BJ (cell line): Measurements from ENCODE around the gene SELE. TPM values are rescaled to one million over a fixed set of nuclear protein-coding genes. Genes with fewer than 3 reads are reported as not detected.

ENCODE experiments used
- CTCF ChIA-PET: fragments of 350-600 bp; formaldehyde crosslinking; extraction: SDS; loops from one replicate; lab custom pipeline; 2021; ENCODE audit warnings: antibody characterized with exemption, inconsistent platforms; lab: Yijun Ruan, JAX
- POLR2A ChIA-PET: fragments of 300-600 bp; sonication (Branson Sonifier 250); formaldehyde crosslinking; extraction: SDS; loops from one replicate; lab custom pipeline; 2021; ENCODE audit warnings: antibody characterized with exemption; lab: Charles Lee
- DNase-seq: peaks from one replicate; pipeline ENCODE4 v3.0.0-alpha.2; 2011; ENCODE audit warnings: low read depth
- H3K27me3 ChIP-seq: 2 replicates; pipeline ENCODE4 v1.6.0; 2011; ENCODE audit warnings: low read length; ENCODE audit not compliant: control insufficient read depth, insufficient read depth
- H3K36me3 ChIP-seq: 2 replicates; pipeline ENCODE4 v1.5.1; 2011; ENCODE audit warnings: low read length; ENCODE audit not compliant: control insufficient read depth, insufficient read depth
- H3K4me3 ChIP-seq: 2 replicates; pipeline ENCODE4 v1.5.1; 2011; ENCODE audit warnings: low read depth, mild to moderate bottlenecking, control low read depth, low read length
- CTCF ChIP-seq: IDR thresholded peaks from 2 replicates; pipeline ENCODE4 v1.5.1; 2011; ENCODE audit warnings: low read depth, mild to moderate bottlenecking, control low read depth, inconsistent platforms, low read length, moderate library complexity; ENCODE audit not compliant: insufficient read depth
- polyA plus RNA-seq: library from polyadenylated mRNA; depleted of rRNA; stranded (reverse); fragments of >200 nt; gene quantifications from 2 replicates; pipeline ENCODE4 v1.2.3, GENCODE V29; 2011

Gene SELE
- polyA plus RNA-seq, 1 experiment: not detected

- ChIA-PET POLR2A (no interaction called here), CTCF (interaction anchor here (1.9 kb wide), 1 partner anchor 28 kb away, joined by 7 read pairs; no protein-coding TSS in a partner anchor)
- no peak overlapping the region for H3K4me3 ChIP-seq
- no peak for DNase-seq
- no peak for TF ChIP-seq CTCF
- no peaks in the 10 kb centered on the region for H3K27me3 ChIP-seq
- H3K36me3 ChIP-seq: no peaks in the 10 kb centered on the region
These were observed 6.1 kb upstream of the SELE start for GRCh38 chr1:169739980-169740379.

GRCh38 chr1:169731446-169731845 is 2.4 kb downstream of the SELE start:
- ChIA-PET POLR2A (no interaction called here), CTCF (no interaction called here)
- no peak for TF ChIP-seq CTCF
- H3K27me3 ChIP-seq: no peaks in the 10 kb centered on the region; the same call in none of the 2 replicates
- no peak overlapping the region for H3K4me3 ChIP-seq
- DNase-seq: no peak
- no peaks in the 10 kb centered on the region for H3K36me3 ChIP-seq

GRCh38 chr1:169729991-169730390 is 3.9 kb downstream of the SELE start:
- DNase-seq: no peak
- ChIA-PET POLR2A (no interaction called here), CTCF (interaction anchor here (1.1 kb wide), 1 partner anchor 18 kb away, joined by 4 read pairs; no protein-coding TSS in a partner anchor)
- no peak overlapping the region for H3K4me3 ChIP-seq
- H3K27me3 ChIP-seq: no peaks in the 10 kb centered on the region; the same call in none of the 2 replicates
- H3K36me3 ChIP-seq: no peaks in the 10 kb centered on the region
- TF ChIP-seq CTCF: no peak

GRCh38 chr1:169727307-169727706 is 6.6 kb downstream of the SELE start:
- DNase-seq: no peak
- no peaks in the 10 kb centered on the region for H3K36me3 ChIP-seq
- POLR2A ChIA-PET: no interaction called here
- no peaks in the 10 kb centered on the region; the same call in none of the 2 replicates for H3K27me3 ChIP-seq
- no peak overlapping the region for H3K4me3 ChIP-seq
- no peak for TF ChIP-seq CTCF
- CTCF ChIA-PET: interaction anchor here (0.6 kb wide), 1 partner anchor 160 kb away, joined by 3 read pairs; no protein-coding TSS in a partner anchor

- DNase-seq: no peak
- Histone ChIP-seq H3K36me3 (no peaks in the 10 kb centered on the region), H3K27me3 (no peaks in the 10 kb centered on the region; the same call in none of the 2 replicates), H3K4me3 (no peak overlapping the region)
- CTCF ChIA-PET: interaction anchor here (0.6 kb wide), 1 partner anchor 161 kb away, joined by 3 read pairs; no protein-coding TSS in a partner anchor
- TF ChIP-seq CTCF: no peak
- POLR2A ChIA-PET: no interaction called here
These were observed 7.0 kb downstream of the SELE start for GRCh38 chr1:169726851-169727250.
